ENCODE results near the gene SH3BP5L. TPM values are rescaled to one million over a fixed set of nuclear protein-coding genes. Genes with fewer than 3 reads are reported as not detected.

The SH3BP5L gene
- total RNA-seq, 1 donor from 2014 or later = 21.3 TPM

DNA sequence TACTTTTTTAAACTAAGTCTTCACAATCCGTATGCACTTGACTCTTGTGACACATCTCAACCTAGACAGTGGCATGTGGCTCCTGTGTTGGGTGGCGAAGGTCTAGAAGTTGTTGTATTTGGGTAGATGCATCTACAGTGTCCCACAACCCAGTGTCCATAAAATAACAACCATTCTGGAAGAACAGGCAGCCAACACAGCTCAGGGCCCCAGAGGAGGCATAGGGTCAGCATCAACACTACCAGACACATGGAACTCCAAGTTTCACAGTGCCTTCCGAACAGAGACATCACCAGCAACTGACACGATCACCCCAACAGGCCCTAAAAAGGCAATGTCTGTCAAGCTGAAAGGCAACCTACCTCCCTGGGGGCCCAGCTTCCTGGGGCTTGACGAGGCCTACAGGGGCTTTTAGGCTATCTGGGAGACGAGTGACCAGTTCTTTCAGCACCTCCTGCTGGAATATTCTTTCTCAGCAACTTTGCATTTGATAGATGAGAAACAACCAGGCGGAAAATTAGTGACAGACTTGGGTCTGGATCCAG, 5.6 kb downstream of the SH3BP5L start:
- DNase-seq = no peak
- peaks cover 36% of the 10 kb centered on the region for H3K36me3 ChIP-seq
- H3K4me1 ChIP-seq = peaks cover 48% of the 10 kb centered on the region
- H3K9me3 ChIP-seq = no peaks in the 10 kb centered on the region
- H3K27me3 ChIP-seq = no peaks in the 10 kb centered on the region
- intact Hi-C loops (cut with DNase I) = no loop called here
- no peak overlapping the region for H3K4me3 ChIP-seq
- no peak for ATAC-seq
- TF ChIP-seq, protein P1, sequence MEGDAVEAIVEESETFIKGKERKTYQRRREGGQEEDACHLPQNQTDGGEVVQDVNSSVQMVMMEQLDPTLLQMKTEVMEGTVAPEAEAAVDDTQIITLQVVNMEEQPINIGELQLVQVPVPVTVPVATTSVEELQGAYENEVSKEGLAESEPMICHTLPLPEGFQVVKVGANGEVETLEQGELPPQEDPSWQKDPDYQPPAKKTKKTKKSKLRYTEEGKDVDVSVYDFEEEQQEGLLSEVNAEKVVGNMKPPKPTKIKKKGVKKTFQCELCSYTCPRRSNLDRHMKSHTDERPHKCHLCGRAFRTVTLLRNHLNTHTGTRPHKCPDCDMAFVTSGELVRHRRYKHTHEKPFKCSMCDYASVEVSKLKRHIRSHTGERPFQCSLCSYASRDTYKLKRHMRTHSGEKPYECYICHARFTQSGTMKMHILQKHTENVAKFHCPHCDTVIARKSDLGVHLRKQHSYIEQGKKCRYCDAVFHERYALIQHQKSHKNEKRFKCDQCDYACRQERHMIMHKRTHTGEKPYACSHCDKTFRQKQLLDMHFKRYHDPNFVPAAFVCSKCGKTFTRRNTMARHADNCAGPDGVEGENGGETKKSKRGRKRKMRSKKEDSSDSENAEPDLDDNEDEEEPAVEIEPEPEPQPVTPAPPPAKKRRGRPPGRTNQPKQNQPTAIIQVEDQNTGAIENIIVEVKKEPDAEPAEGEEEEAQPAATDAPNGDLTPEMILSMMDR (IDR thresholded peaks at IDR 0.05) = no peak
- H3K27ac ChIP-seq = no peak overlapping the region

DNA sequence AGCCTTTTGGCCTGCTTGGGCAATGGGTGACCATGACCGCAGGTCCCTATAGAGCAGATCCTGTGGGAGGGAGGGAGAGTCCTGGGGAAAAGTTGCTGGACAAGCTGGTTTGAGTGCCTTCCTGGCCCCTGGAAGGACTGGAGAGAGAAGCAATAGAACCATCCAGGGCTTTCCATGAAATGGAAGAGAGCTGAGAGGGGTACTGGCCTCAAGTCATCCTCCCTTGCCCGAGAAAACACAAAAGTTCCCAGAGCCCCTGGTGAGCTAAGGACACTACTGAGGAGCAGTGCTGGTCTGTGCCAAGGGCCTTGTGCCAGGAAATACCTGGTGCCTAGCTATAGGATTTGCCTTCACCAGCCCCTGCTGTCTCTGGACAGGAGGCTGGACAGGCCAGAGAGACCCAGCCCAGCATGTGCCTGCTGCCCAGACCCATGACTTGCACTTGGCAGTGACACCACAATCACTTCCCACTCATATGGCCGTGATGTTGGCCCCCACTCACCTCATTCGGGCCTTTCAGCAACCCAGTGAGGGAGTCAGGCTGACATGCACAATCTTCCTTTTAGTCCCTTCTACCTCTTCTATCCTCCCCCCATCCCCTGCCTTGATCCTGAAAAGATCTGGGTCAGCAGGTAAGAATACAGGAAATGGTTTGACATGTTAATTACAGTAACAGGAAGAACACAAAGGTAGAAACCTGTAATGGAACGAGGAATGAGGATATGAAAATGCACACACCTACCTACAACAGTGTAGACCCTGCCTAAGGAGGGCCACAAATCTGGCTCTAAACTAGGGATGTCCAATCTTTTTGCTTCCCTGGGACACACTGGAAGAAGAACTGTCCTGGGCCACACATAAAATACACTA, 7.0 kb downstream of the SH3BP5L start:
- intact Hi-C loops (cut with DNase I) = no loop called here
- Histone ChIP-seq H3K4me1 (peaks cover 34% of the 10 kb centered on the region), H3K4me3 (no peak overlapping the region), H3K9me3 (no peaks in the 10 kb centered on the region), H3K27me3 (no peaks in the 10 kb centered on the region), H3K36me3 (peaks cover 50% of the 10 kb centered on the region), H3K27ac (no peak overlapping the region)
- TF ChIP-seq, protein P1 (IDR thresholded peaks at IDR 0.05) = no peak
- ATAC-seq (peak; percentile 5), DNase-seq (no peak)

DNA sequence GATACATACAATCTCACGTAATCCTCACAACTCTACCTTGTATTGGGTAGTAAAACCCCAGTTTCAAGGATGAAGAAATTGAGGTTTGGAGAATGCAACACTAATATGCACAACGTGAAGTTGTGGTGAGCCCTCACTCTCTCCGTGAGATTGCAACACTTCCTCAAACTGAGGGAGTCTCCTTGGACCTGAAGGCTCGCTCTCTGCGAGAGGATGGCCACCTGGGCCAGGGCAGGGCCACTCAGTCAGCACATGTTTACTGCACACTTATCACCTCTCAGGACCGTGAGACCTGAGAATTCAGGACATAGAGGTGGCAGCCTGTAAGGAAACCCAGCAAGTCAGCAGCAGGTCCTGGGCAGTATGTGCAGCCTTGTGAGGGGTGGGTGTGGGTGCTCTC, 8.7 kb downstream of the SH3BP5L start:
- peaks cover 17% of the 10 kb centered on the region for H3K4me1 ChIP-seq
- intact Hi-C loops (cut with DNase I) = no loop called here
- no peaks in the 10 kb centered on the region for H3K9me3 ChIP-seq
- no peak for DNase-seq
- H3K27ac ChIP-seq = no peak overlapping the region
- peak; percentile 71 for ATAC-seq
- H3K27me3 ChIP-seq = no peaks in the 10 kb centered on the region
- H3K36me3 ChIP-seq = peaks cover 64% of the 10 kb centered on the region
- H3K4me3 ChIP-seq = no peak overlapping the region
- TF ChIP-seq, protein P1 (IDR thresholded peaks at IDR 0.05) = no peak

DNA sequence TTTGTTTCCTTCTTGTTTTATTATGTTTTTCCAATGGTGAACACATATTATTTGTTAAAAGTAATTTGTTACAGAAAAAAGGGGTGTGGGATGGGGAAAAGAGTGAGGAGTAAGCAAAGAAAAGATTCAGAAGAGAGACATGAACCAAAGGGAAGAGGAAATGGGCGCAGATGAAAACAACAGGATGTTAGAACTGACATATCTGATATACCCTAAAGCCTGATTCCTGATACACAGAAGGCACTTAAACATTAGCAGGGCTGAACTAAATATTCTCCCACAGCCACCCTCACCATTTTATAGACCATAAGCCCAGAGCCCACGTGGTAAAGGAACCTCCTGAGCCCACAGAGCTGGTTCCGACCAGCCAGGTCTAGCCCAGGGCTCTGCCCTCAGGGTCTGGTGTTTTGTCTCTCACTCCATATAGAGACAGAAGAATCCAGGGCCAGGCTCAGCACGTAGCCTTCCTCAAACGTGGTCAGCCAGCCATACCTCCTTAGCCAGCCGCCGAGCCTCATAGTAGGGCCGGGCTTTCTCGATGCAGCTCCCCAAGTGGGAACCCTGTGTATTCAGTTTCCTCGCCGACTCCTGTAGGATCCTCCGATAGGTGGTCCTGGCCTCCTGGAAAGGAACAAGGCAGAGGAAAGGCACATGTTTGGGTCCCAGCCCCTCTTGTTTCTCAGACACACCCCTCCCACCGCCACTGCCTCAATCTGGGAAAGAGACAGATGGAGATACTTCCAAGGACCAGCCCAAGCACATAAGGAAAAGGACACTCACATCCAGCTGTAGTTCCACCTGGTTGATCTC, 9.5 kb downstream of the SH3BP5L start:
- intact Hi-C loops (cut with DNase I) = no loop called here
- H3K9me3 ChIP-seq = no peaks in the 10 kb centered on the region
- TF ChIP-seq, protein P1 (IDR thresholded peaks at IDR 0.05) = no peak
- H3K4me3 ChIP-seq = no peak overlapping the region
- no peak overlapping the region for H3K27ac ChIP-seq
- DNase-seq = no peak
- H3K4me1 ChIP-seq = peaks cover 9% of the 10 kb centered on the region
- H3K36me3 ChIP-seq = peaks cover 67% of the 10 kb centered on the region
- ATAC-seq = no peak
- no peaks in the 10 kb centered on the region for H3K27me3 ChIP-seq

DNA sequence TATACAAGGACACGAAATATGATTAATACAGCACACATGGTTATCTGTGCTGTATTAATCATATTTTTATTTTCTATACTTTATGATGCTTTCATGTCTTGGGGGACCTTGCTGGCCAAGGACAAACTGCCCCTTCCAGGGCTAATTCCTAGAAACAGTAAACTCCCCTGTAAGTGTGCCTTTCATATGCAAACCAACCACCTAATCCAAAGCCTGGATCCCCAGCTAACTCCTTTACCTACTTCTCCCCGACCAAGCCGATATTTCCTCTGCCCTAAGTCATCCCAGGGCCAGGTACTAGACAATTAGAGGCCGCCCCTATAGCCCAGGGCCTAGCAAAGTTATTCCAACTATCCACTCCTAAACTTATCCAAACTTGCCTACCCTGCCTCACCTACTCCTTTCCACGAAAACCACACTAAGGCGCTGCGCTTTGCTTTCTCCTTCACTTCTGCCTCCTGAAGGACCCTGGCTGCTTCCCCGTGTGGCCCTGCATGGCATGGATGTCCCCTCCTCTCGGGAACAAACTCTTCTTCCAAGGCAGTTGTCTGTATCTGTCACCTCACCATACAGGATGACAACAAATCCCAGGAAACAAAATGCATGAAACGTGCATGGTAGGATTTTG, 10.2 kb downstream of the SH3BP5L start:
- no peaks in the 10 kb centered on the region for H3K9me3 ChIP-seq
- no peak for ATAC-seq
- H3K27ac ChIP-seq = no peak overlapping the region
- no peak overlapping the region for H3K4me3 ChIP-seq
- no peaks in the 10 kb centered on the region for H3K27me3 ChIP-seq
- DNase-seq = no peak
- intact Hi-C loops (cut with DNase I) = no loop called here
- H3K4me1 ChIP-seq = peaks cover 9% of the 10 kb centered on the region
- H3K36me3 ChIP-seq = peaks cover 66% of the 10 kb centered on the region
- TF ChIP-seq, protein P1 (IDR thresholded peaks at IDR 0.05) = no peak
